Smooth muscle cell (in vitro differentiated cells): ENCODE measurements around the gene MAOA. TPM values are rescaled to one million over a fixed set of nuclear protein-coding genes. Genes with fewer than 3 reads are reported as not detected.

Experiments
- DNase-seq: peaks from one replicate; lab custom pipeline; 2025; ENCODE audit not compliant: unreplicated experiment; lab: John Stamatoyannopoulos, UW
- H2AFZ ChIP-seq: fragments of 200-600 bp; sonication (generic); 2 replicates; pipeline ENCODE4 v1.6.0; 2016; ENCODE audit warnings: antibody characterized with exemption, low read depth, mild to moderate bottlenecking
- H3F3A ChIP-seq: fragments of 200-600 bp; sonication (generic); 2 replicates; pipeline ENCODE4 v1.6.0; 2017; ENCODE audit warnings: antibody characterized with exemption, low read depth
- H3K27ac ChIP-seq: fragments of 200-600 bp; sonication (generic); 2 replicates; pipeline ENCODE4 v1.5.1; 2016; ENCODE audit warnings: low read depth, mild to moderate bottlenecking
- H3K27me3 ChIP-seq: fragments of 200-600 bp; sonication (generic); 2 replicates; pipeline ENCODE4 v1.6.1; 2016; ENCODE audit warnings: low read depth, mild to moderate bottlenecking
- H3K36me3 ChIP-seq: fragments of 200-600 bp; sonication (generic); 2 replicates; pipeline ENCODE4 v1.5.1; 2016; ENCODE audit warnings: low read depth
- H3K4me1 ChIP-seq: fragments of 200-600 bp; sonication (generic); 2 replicates; pipeline ENCODE4 v1.5.1; 2016; ENCODE audit warnings: low read depth
- H3K4me2 ChIP-seq: fragments of 200-600 bp; sonication (generic); 2 replicates; pipeline ENCODE4 v1.6.0; 2016; ENCODE audit warnings: mild to moderate bottlenecking
- H3K4me3 ChIP-seq: fragments of 200-600 bp; sonication (generic); 2 replicates; pipeline ENCODE4 v1.5.1; 2016; ENCODE audit warnings: mild to moderate bottlenecking
- H3K79me2 ChIP-seq: fragments of 200-600 bp; sonication (generic); 2 replicates; pipeline ENCODE4 v1.6.0; 2016; ENCODE audit warnings: low read depth, mild to moderate bottlenecking
- H3K9ac ChIP-seq: fragments of 200-600 bp; sonication (generic); 2 replicates; pipeline ENCODE4 v1.6.0; 2016; ENCODE audit warnings: low read depth
- H3K9me3 ChIP-seq: fragments of 200-600 bp; sonication (generic); replicated peaks from 2 replicates; pipeline ENCODE4 v1.5.1; 2016; ENCODE audit warnings: low read depth
- H4K20me1 ChIP-seq: fragments of 200-600 bp; sonication (generic); 2 replicates; pipeline ENCODE4 v1.6.0; 2016; ENCODE audit warnings: low read depth
- CTCF ChIP-seq: fragments of 200-600 bp; sonication (generic); IDR thresholded peaks from 2 replicates; pipeline ENCODE4 v1.5.1; 2017; ENCODE audit warnings: borderline replicate concordance, mild to moderate bottlenecking, antibody characterized with exemption; ENCODE audit not compliant: insufficient read depth, poor library complexity, severe bottlenecking
- WGBS: methylation state at CpG from one replicate; pipeline ENCODE4 v1.1.7; 2016; ENCODE audit warnings: low lambda C conversion rate; 5-methylcytosine and 5-hydroxymethylcytosine counted together
- polyA plus RNA-seq: library from polyadenylated mRNA; unstranded; fragments of >200 nt; fragmentation: Nextera tagmentation; extraction: Ambion mirVana; gene quantifications from 2 replicates; pipeline ENCODE4 v1.2.1, GENCODE V29; 2016
- total RNA-seq: library from RNA; depleted of rRNA; stranded (reverse); fragments of >200 nt; gene quantifications from 2 replicates; pipeline ENCODE4 v1.2.3, GENCODE V29; 2014

Gene MAOA
- total and polyA plus RNA-seq, 2 experiments from 2014 or later = 1.2 to 1.6 TPM

DNA sequence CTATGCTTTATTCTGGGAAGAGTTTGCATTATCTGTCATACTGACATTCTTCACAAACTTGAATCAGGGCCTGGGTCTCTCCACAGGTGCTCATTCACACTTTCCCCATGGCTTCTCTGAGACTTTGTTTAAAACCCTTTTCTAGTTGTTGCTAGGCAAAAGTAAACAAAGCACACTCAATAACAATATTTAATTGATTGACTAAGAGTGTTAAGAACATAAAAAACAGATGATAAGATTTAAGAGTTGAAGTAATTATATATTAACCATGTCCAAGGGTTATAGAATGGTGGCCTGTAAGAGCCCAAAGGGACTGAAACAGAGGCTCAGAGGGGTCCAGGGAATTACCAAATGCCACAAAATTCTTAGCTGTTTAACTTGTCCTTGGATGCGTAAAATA lies 7.1 kb downstream of the MAOA start:
- no peak overlapping the region for H3K27ac ChIP-seq
- no peaks in the 10 kb centered on the region for H3K79me2 ChIP-seq
- H3F3A ChIP-seq = no peaks in the 10 kb centered on the region
- H3K9ac ChIP-seq = no peak overlapping the region
- no peak for TF ChIP-seq CTCF
- DNase-seq = no peak
- no peaks in the 10 kb centered on the region for H3K27me3 ChIP-seq
- no peak overlapping the region for H2AFZ ChIP-seq
- H3K9me3 ChIP-seq = no peaks in the 10 kb centered on the region
- no peaks in the 10 kb centered on the region for H3K36me3 ChIP-seq
- 75% methylated on average over 1 of the region's 1 CpG for WGBS
- no peaks in the 10 kb centered on the region for H4K20me1 ChIP-seq
- H3K4me1 ChIP-seq = no peaks in the 10 kb centered on the region
- no peak overlapping the region for H3K4me2 ChIP-seq
- no peak overlapping the region for H3K4me3 ChIP-seq

DNA sequence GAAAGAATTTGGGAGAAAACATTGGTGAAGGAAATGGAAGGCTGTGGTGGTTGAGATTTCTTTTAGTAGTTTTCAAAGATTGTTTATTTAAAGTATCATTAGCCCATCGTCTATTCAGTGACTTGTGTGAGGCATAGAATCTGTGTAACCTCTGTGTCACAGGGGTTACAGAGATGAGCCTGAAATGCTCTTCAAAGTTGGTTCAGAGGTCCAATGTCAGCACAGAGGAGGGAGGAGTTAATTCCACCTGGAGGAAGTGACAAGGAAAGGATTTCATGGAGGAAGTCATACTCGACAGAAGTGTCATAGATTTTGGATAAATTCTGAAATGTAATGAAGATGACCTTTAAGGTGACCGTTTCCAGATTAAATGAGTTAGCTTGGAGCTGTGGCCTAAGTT lies 8.2 kb downstream of the MAOA start:
- H3K9me3 ChIP-seq = no peaks in the 10 kb centered on the region
- no peak for TF ChIP-seq CTCF
- H2AFZ ChIP-seq = no peak overlapping the region
- H3K4me1 ChIP-seq = no peaks in the 10 kb centered on the region
- no peak overlapping the region for H3K27ac ChIP-seq
- no peaks in the 10 kb centered on the region for H3K79me2 ChIP-seq
- no peaks in the 10 kb centered on the region for H3K36me3 ChIP-seq
- H4K20me1 ChIP-seq = no peaks in the 10 kb centered on the region
- no peaks in the 10 kb centered on the region for H3F3A ChIP-seq
- no peaks in the 10 kb centered on the region for H3K27me3 ChIP-seq
- no peak for DNase-seq
- H3K4me3 ChIP-seq = no peak overlapping the region
- no peak overlapping the region for H3K4me2 ChIP-seq
- 75% methylated on average over 3 of the region's 3 CpGs for WGBS
- H3K9ac ChIP-seq = no peak overlapping the region

DNA sequence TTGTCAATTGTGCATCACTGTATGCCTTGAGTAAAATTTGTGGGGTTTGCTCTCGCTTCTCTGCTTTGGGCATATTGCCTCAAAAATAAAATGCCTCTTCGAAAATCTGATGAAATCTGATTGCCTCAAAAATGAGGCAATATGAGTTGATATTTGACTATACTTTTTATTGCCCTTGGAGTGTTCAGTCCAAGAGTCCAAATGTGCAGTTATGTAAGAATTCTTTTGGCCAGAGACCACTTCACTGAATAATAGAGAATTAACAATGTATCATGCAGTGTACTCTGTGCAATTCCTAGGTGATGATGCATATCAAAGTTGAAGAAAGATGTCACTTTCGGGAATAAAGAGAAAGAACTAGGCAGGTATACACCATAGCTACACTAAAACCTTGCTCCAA lies 8.6 kb downstream of the MAOA start:
- no peak overlapping the region for H3K4me3 ChIP-seq
- 81% methylated on average over 3 of the region's 3 CpGs for WGBS

More for the DNA sequence above, 8.6 kb downstream of the MAOA start:
- no peak overlapping the region for H3K9ac ChIP-seq
- no peaks in the 10 kb centered on the region for H4K20me1 ChIP-seq
- DNase-seq = no peak
- H3K4me2 ChIP-seq = no peak overlapping the region
- H3K4me1 ChIP-seq = no peaks in the 10 kb centered on the region
- H3K36me3 ChIP-seq = no peaks in the 10 kb centered on the region
- no peaks in the 10 kb centered on the region for H3K27me3 ChIP-seq
- H3K27ac ChIP-seq = no peak overlapping the region
- no peak for TF ChIP-seq CTCF
- no peaks in the 10 kb centered on the region for H3K9me3 ChIP-seq
- H2AFZ ChIP-seq = no peak overlapping the region
- H3F3A ChIP-seq = no peaks in the 10 kb centered on the region
- H3K79me2 ChIP-seq = no peaks in the 10 kb centered on the region
